GM19468 (cell line): Measurements from ENCODE around the gene DYNLT1.
"Not testable (repeated sequence)": the region's sequence is repeated elsewhere in the genome, so short reads cannot be mapped to it uniquely, and the experiment has no call there.

Experiments
- ATAC-seq: cut with Tn5 transposase; IDR thresholded peaks from one replicate; pipeline ENCODE4 v1.9.1; 2021; ENCODE audit warnings: mild to moderate bottlenecking, moderate library complexity, moderate number of reproducible peaks; ENCODE audit not compliant: unreplicated experiment; ENCODE audit errors: extremely low read depth

The DYNLT1 gene

GRCh38 chr6:158626360-158627167 is 18.0 kb downstream of the DYNLT1 start:
- no peak for ATAC-seq

- no peak for ATAC-seq
These were observed 18.6 kb downstream of the DYNLT1 start for GRCh38 chr6:158625881-158626305.

- no peak for ATAC-seq
These were observed 19.6 kb downstream of the DYNLT1 start for GRCh38 chr6:158624684-158625682.

GRCh38 chr6:158622545-158623190 is 21.9 kb downstream of the DYNLT1 start:
- no peak for ATAC-seq

GRCh38 chr6:158621694-158622544 is 22.6 kb downstream of the DYNLT1 start:
- ATAC-seq, result no peak

GRCh38 chr6:158620963-158621693 is 23.4 kb downstream of the DYNLT1 start:
- no peak for ATAC-seq

GRCh38 chr6:158619922-158620801 is 24.4 kb downstream of the DYNLT1 start:
- no peak for ATAC-seq

GRCh38 chr6:158618289-158618688 is 26.3 kb downstream of the DYNLT1 start:
- not testable (repeated sequence) for ATAC-seq

- not testable (repeated sequence) for ATAC-seq
These were observed 29.9 kb downstream of the DYNLT1 start for GRCh38 chr6:158614606-158615005.

- ATAC-seq, result no peak
These were observed 32.8 kb downstream of the DYNLT1 start for GRCh38 chr6:158611541-158612370.

- no peak for ATAC-seq
These were observed 33.5 kb downstream of the DYNLT1 start for GRCh38 chr6:158611039-158611438.

- no peak for ATAC-seq
These were observed 34.1 kb downstream of the DYNLT1 start for GRCh38 chr6:158610319-158610968.

GRCh38 chr6:158609455-158610155 is 34.9 kb downstream of the DYNLT1 start:
- ATAC-seq, result no peak

- no peak for ATAC-seq
These were observed 36.3 kb downstream of the DYNLT1 start for GRCh38 chr6:158608221-158608620.

- no peak for ATAC-seq
These were observed 37.0 kb downstream of the DYNLT1 start for GRCh38 chr6:158607411-158608170.
